Amygdala (tissue), 56 donors: ENCODE results near the gene ZMYM2.
"Not testable (repeated sequence)": the region's sequence is repeated elsewhere in the genome, so short reads cannot be mapped to it uniquely, and the experiment has no call there.

Experiments
- DNase-seq, 56 donors: peaks; one replicate each; lab custom pipeline; 2025; lab: John Stamatoyannopoulos, UW

The ZMYM2 gene

GRCh38 chr13:19958155-19959111 is at the start of gene ZMYM2:
Gene ZMYM2, plus strand, starts transcription at chr13:19958727. Its CDS starts 34,346 bp downstream, at chr13:19993073.
- peak; percentile 85 to 100 (median 98) for DNase-seq

GRCh38 chr13:19910336-19911072 is 48.0 kb upstream of the ZMYM2 start:
- no peak for DNase-seq

- DNase-seq, result no peak
Measured at GRCh38 chr13:19927117-19927748, 31.3 kb upstream of the ZMYM2 start.

- DNase-seq, result no peak
Measured at GRCh38 chr13:19940106-19940505, 18.4 kb upstream of the ZMYM2 start.

- DNase-seq, result no peak
Measured at GRCh38 chr13:19950374-19950773, 8.2 kb upstream of the ZMYM2 start.

- DNase-seq, result no peak
Measured at GRCh38 chr13:19952850-19953249, 5.7 kb upstream of the ZMYM2 start.

- DNase-seq, result no peak
Measured at GRCh38 chr13:19955873-19956559, 2.5 kb upstream of the ZMYM2 start.

GRCh38 chr13:19957320-19958154 is 990 bp upstream of the ZMYM2 start:
- DNase-seq, result peak in 54 of 56 donors; percentile 12 to 85 (median 62)

GRCh38 chr13:19959141-19959830 is 759 bp downstream of the ZMYM2 start:
- peak in 49 of 56 donors; percentile 4 to 82 (median 41) for DNase-seq

GRCh38 chr13:19959831-19960652 is 1.5 kb downstream of the ZMYM2 start:
- DNase-seq, result peak in 55 of 56 donors; percentile 17 to 88 (median 72)

- no peak for DNase-seq
Measured at GRCh38 chr13:19960653-19960976, 2.1 kb downstream of the ZMYM2 start.

- no peak for DNase-seq
Measured at GRCh38 chr13:19961489-19961888, 3.0 kb downstream of the ZMYM2 start.

- DNase-seq, result no peak
Measured at GRCh38 chr13:19961924-19962323, 3.4 kb downstream of the ZMYM2 start.

GRCh38 chr13:19962894-19963293 is 4.4 kb downstream of the ZMYM2 start:
- no peak for DNase-seq

GRCh38 chr13:19967621-19968020 is 9.1 kb downstream of the ZMYM2 start:
- DNase-seq, result no peak

GRCh38 chr13:19974498-19975009 is 16.0 kb downstream of the ZMYM2 start:
- DNase-seq, result not testable (repeated sequence)

GRCh38 chr13:19978831-19979437 is 20.4 kb downstream of the ZMYM2 start:
- DNase-seq, result no peak
